PFSK-1 (cell line): Measurements from ENCODE around the gene UGT2B17.

ENCODE experiments used
- FOXP2 ChIP-seq: optimal IDR thresholded peaks from 2 replicates; pipeline ENCODE3; 2011; ENCODE audit warnings: borderline replicate concordance, control low read depth, inconsistent platforms; ENCODE audit not compliant: insufficient read depth; ENCODE audit errors: extremely low read length, extremely low read depth
- POLR2AphosphoS5 ChIP-seq: IDR thresholded peaks from 2 replicates; pipeline ENCODE4 v1.6.1; 2012; ENCODE audit warnings: low read depth, mild to moderate bottlenecking, control low read depth, low read length, moderate library complexity
- REST ChIP-seq, 2 experiments: IDR thresholded peaks; 2 replicates each; pipeline versions ENCODE4 v1.6.1 to v1.8.0; 2011 to 2012; ENCODE audit warnings: low read depth in 2 of 2, low read length in 2 of 2, control low read depth in 1 of 2, inconsistent platforms in 1 of 2, mild to moderate bottlenecking in 1 of 2, moderate library complexity in 1 of 2; ENCODE audit not compliant: insufficient read depth in 1 of 2
- SIN3A ChIP-seq: IDR thresholded peaks from 2 replicates; pipeline ENCODE4 v1.6.1; 2012; ENCODE audit warnings: mild to moderate bottlenecking, low read length, moderate library complexity, borderline replicate concordance; ENCODE audit not compliant: insufficient read depth
- TAF1 ChIP-seq: IDR thresholded peaks from 2 replicates; pipeline ENCODE4 v1.6.1; 2012; ENCODE audit warnings: low read length, control low read depth, borderline replicate concordance; ENCODE audit not compliant: insufficient read depth

The UGT2B17 gene

DNA sequence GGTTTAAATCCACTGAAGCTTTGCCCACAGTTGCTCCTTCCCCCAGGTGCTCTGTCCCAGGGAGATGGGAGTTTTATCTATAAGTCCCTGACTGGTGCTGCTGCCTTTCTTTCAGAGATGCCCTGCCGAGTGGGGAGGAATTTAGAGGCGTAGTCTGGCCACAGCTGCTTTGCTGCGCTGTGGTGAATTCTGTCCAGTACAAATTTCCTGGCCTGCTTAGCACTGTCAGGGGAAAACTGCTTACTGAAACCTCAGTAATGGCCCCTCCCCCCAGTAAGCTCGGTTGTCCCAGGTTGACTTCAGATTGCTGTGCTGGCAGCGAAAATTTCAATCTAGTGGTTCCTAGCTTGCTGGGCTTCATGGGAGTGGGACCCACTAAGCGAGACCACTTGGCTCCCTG is 40.1 kb downstream of the UGT2B17 start:
- no peak for TF ChIP-seq SIN3A
- TF ChIP-seq FOXP2 = no peak
- TF ChIP-seq REST (IDR thresholded peaks at IDR 0.05; ENCODE audit: insufficient read depth in 1 of 2, low read depth in 2 of 2, low read length in 2 of 2) = no peak

DNA sequence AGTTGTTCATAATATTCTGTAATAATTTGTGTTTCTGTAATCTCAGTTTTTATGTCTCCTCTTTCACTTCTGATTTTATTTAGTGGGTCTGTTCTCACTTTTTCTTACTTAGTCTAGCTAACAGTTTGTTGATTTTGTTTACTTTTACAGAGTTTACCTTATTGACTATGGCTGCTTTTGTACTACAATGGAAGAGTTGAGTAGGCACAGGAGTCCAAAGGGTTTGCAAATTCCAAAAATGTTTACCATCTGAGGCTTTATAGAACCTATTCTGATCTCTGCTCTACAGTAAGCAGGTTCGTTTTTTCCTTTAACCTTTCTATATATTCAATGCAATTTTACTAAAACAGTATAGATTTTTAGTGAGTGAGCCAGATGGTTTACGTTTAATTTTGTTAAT is 55.1 kb downstream of the UGT2B17 start:
- no peak for TF ChIP-seq POLR2AphosphoS5

GRCh38 chr4:68518889-68519288 is 57.2 kb downstream of the UGT2B17 start:
- TF ChIP-seq POLR2AphosphoS5 = no peak
- TF ChIP-seq FOXP2 = no peak
- TF ChIP-seq REST (IDR thresholded peaks at IDR 0.05; ENCODE audit: insufficient read depth in 1 of 2, low read depth in 2 of 2, low read length in 2 of 2) = no peak
- no peak for TF ChIP-seq SIN3A
- no peak for TF ChIP-seq TAF1

DNA sequence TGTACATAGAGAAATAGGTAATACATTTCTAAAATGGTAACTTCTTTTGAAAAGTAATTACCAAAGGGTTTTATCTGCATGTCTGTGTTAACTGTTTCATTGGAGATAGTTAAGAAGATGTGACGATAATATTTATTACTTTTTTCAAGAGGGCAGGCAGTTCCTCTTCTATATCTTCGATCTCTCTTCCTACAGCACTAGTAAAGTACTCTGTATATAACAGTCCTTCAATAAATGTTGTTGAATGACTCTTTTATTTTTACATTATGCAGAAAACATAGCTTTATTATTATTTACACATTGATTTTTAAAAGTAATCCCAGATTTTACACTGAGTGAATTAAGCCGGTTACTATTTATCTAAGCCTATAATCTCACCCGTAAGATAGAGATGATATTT is 77.1 kb downstream of the UGT2B17 start:
- TF ChIP-seq POLR2AphosphoS5 (no peak), TAF1 (no peak), REST (IDR thresholded peaks at IDR 0.05; ENCODE audit: insufficient read depth in 1 of 2, low read depth in 2 of 2, low read length in 2 of 2) (no peak), SIN3A (no peak), FOXP2 (no peak)

DNA sequence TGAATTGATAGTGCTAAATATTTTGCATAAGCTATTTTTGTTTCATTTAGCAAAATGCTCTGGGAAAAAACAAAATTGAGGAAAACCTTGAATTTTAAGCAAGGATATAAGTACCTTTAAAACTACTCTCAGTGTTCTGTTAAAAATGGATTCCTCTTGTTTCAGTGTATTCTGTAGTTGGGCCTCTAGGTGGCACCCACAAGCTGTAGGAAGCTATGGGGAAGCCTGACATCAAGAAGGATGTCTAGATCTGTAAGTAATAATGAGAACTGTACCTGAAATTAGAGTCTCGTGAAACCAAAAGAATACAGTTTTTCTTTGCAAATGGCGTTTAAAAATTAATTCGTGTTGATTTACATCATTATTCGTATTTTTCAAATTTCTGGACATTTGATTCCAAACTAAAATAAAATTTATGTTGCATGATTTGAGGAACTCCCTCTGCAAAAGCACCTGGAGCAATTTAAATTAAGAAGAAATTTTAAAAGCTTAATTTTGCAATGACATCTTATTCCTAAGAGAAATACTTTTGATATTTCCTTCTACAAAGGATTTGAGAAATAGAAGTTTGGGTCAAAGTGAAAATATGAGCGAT is 77.6 kb downstream of the UGT2B17 start:
- no peak for TF ChIP-seq REST (IDR thresholded peaks at IDR 0.05; ENCODE audit: insufficient read depth in 1 of 2, low read depth in 2 of 2, low read length in 2 of 2)
